Right atrium auricular region (tissue), 2 donors: ENCODE data around the gene PODNL1. TPM values are rescaled to one million over a fixed set of nuclear protein-coding genes. Genes with fewer than 3 reads are reported as not detected.

ENCODE experiments used
- DNase-seq: peaks from one replicate; pipeline ENCODE4 v3.0.0-alpha.2; 2019; ENCODE audit warnings: low spot score
- H3K27ac ChIP-seq, 2 donors: fragments of 200-600 bp; sonication (generic); 1 replicate in 1 of 2; 2 replicates in 1 of 2; pipeline ENCODE4 v1.5.1; 2016 to 2019
- H3K27me3 ChIP-seq, 2 donors: fragments of 200-600 bp; sonication (generic); one replicate each; pipeline versions ENCODE4 v1.5.1 to v1.6.0; 2017 to 2019
- H3K36me3 ChIP-seq: fragments of 200-600 bp; sonication (generic); one replicate; pipeline ENCODE4 v1.5.1; 2016
- H3K4me1 ChIP-seq, 2 donors: fragments of 200-600 bp; sonication (generic); one replicate each; pipeline versions ENCODE4 v1.5.1 to v1.6.0; 2017 to 2019
- H3K4me3 ChIP-seq, 2 donors: fragments of 200-600 bp; sonication (generic); 1 replicate in 1 of 2; 2 replicates in 1 of 2; pipeline ENCODE4 v1.5.1; 2017 to 2019; ENCODE audit warnings: mild to moderate bottlenecking in 1 of 2, moderate library complexity in 1 of 2
- H3K9me3 ChIP-seq, 2 donors: fragments of 200-600 bp; sonication (generic); one replicate each; pipeline ENCODE4 v1.5.1; 2019
- CTCF ChIP-seq, 2 donors: fragments of 200-600 bp; sonication (generic); IDR thresholded peaks; one replicate each; pipeline ENCODE4 v1.5.1; 2019; ENCODE audit warnings: antibody characterized with exemption in 2 of 2
- total RNA-seq, 2 donors: library from RNA; depleted of rRNA; stranded (reverse); fragments of >200 nt; gene quantifications; one replicate each; pipeline ENCODE4 v1.1.0, GENCODE V29; 2016

Gene PODNL1
- total RNA-seq, 2 donors from 2014 or later: 0.47 to 1.1 TPM

- Histone ChIP-seq H3K4me1 (peaks cover 0 to 52% of the 10 kb centered on the region in 2 donors), H3K27me3 (no peaks in the 10 kb centered on the region), H3K36me3 (no peaks in the 10 kb centered on the region), H3K9me3 (no peaks in the 10 kb centered on the region), H3K4me3 (no peak overlapping the region), H3K27ac (no peak overlapping the region)
- DNase-seq: no peak
- TF ChIP-seq CTCF (IDR thresholded peaks at IDR 0.05): no peak
Observed at GRCh38 chr19:13981467-13981866, 43.2 kb upstream of the PODNL1 start.

- Histone ChIP-seq H3K27ac (no peak overlapping the region), H3K4me1 (peaks cover 0 to 52% of the 10 kb centered on the region in 2 donors), H3K9me3 (no peaks in the 10 kb centered on the region), H3K4me3 (no peak overlapping the region), H3K27me3 (no peaks in the 10 kb centered on the region), H3K36me3 (no peaks in the 10 kb centered on the region)
- no peak for DNase-seq
- no peak for TF ChIP-seq CTCF (IDR thresholded peaks at IDR 0.05)
Observed at GRCh38 chr19:13981021-13981420, 42.8 kb upstream of the PODNL1 start.

- no peak for TF ChIP-seq CTCF (IDR thresholded peaks at IDR 0.05)
- no peak for DNase-seq
- no peak overlapping the region for H3K4me3 ChIP-seq
- no peak overlapping the region for H3K27ac ChIP-seq
- H3K4me1 ChIP-seq: peaks cover 0 to 51% of the 10 kb centered on the region in 2 donors
- H3K27me3 ChIP-seq: no peaks in the 10 kb centered on the region
- no peaks in the 10 kb centered on the region for H3K36me3 ChIP-seq
- no peaks in the 10 kb centered on the region for H3K9me3 ChIP-seq
Observed at GRCh38 chr19:13980340-13980739, 42.1 kb upstream of the PODNL1 start.

- no peak for TF ChIP-seq CTCF (IDR thresholded peaks at IDR 0.05)
- no peaks in the 10 kb centered on the region for H3K27me3 ChIP-seq
- no peak overlapping the region for H3K27ac ChIP-seq
- H3K4me3 ChIP-seq: no peak overlapping the region
- no peaks in the 10 kb centered on the region for H3K36me3 ChIP-seq
- no peaks in the 10 kb centered on the region for H3K9me3 ChIP-seq
- peaks cover 0 to 50% of the 10 kb centered on the region in 2 donors for H3K4me1 ChIP-seq
- no peak for DNase-seq
Observed at GRCh38 chr19:13979686-13980085, 41.5 kb upstream of the PODNL1 start.

- Histone ChIP-seq H3K4me1 (peaks cover 0 to 45% of the 10 kb centered on the region in 2 donors), H3K4me3 (peak overlapping the region; percentile 53 to 64), H3K9me3 (no peaks in the 10 kb centered on the region), H3K36me3 (no peaks in the 10 kb centered on the region), H3K27ac (peak overlapping the region; percentile 70 to 85), H3K27me3 (no peaks in the 10 kb centered on the region)
- DNase-seq: no peak
- TF ChIP-seq CTCF (IDR thresholded peaks at IDR 0.05): no peak
Observed at GRCh38 chr19:13979244-13979615, 41.0 kb upstream of the PODNL1 start.
